ENCODE results near the gene ETV6.
A peak's percentile ranks its signal among the peaks of the same experiment; 100 is the strongest.

The ETV6 gene

GRCh38 chr12:11743423-11744409 lies 94.2 kb downstream of the ETV6 start:
- no peak for DNase-seq (ENCODE audit: low read depth)

- DNase-seq (ENCODE audit: low read depth): no peak
Measured at GRCh38 chr12:11744410-11744801, 94.9 kb downstream of the ETV6 start.

GRCh38 chr12:11745113-11745512 lies 95.6 kb downstream of the ETV6 start:
- no peak for DNase-seq (ENCODE audit: low read depth)

- DNase-seq (ENCODE audit: low read depth): peak; percentile 6
Measured at GRCh38 chr12:11746024-11746771, 96.7 kb downstream of the ETV6 start.

- no peak for DNase-seq (ENCODE audit: low read depth)
Measured at GRCh38 chr12:11746940-11747716, 97.7 kb downstream of the ETV6 start.

- no peak for DNase-seq (ENCODE audit: low read depth)
Measured at GRCh38 chr12:11747969-11748368, 98.5 kb downstream of the ETV6 start.

- no peak for DNase-seq (ENCODE audit: low read depth)
Measured at GRCh38 chr12:11748903-11749302, 99.4 kb downstream of the ETV6 start.

GRCh38 chr12:11749943-11750690 lies 100.6 kb downstream of the ETV6 start:
- no peak for DNase-seq (ENCODE audit: low read depth)

- no peak for DNase-seq (ENCODE audit: low read depth)
Measured at GRCh38 chr12:11752403-11753149, 103.1 kb downstream of the ETV6 start.

- no peak for DNase-seq (ENCODE audit: low read depth)
Measured at GRCh38 chr12:11753150-11753499, 103.7 kb downstream of the ETV6 start.

GRCh38 chr12:11753826-11754225 lies 104.4 kb downstream of the ETV6 start:
- no peak for DNase-seq (ENCODE audit: low read depth)

GRCh38 chr12:11754256-11754655 lies 104.8 kb downstream of the ETV6 start:
- no peak for DNase-seq (ENCODE audit: low read depth)

- no peak for DNase-seq (ENCODE audit: low read depth)
Measured at GRCh38 chr12:11755302-11755930, 105.9 kb downstream of the ETV6 start.

GRCh38 chr12:11756022-11756421 lies 106.5 kb downstream of the ETV6 start:
- no peak for DNase-seq (ENCODE audit: low read depth)

- no peak for DNase-seq (ENCODE audit: low read depth)
Measured at GRCh38 chr12:11756523-11756922, 107.0 kb downstream of the ETV6 start.

GRCh38 chr12:11757095-11757494 lies 107.6 kb downstream of the ETV6 start:
- no peak for DNase-seq (ENCODE audit: low read depth)

- no peak for DNase-seq (ENCODE audit: low read depth)
Measured at GRCh38 chr12:11757531-11757930, 108.1 kb downstream of the ETV6 start.

GRCh38 chr12:11758087-11758486 lies 108.6 kb downstream of the ETV6 start:
- DNase-seq (ENCODE audit: low read depth): no peak

GRCh38 chr12:11758510-11759493 lies 109.3 kb downstream of the ETV6 start:
- no peak for DNase-seq (ENCODE audit: low read depth)

All from HS-5 (cell line).